ENCODE data around the gene FGF3.

DNA sequence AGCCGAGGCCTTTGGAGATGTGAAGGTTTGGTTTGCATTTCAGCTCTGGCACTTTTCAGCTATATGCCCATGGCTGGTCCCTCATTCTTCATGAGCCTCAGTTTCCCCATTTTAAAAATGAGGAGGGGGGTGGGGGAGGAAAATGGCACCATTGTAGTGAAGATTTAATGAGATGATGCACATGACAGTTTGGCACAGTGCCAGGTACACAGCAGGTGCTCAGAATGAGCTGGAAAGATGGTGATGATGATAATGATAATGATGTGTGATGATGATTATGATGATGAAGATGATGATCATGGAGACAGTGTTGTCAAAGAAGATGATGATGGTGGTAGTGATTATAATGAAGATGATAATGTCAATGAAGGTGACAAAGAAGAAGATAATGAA lies 24.3 kb upstream of the FGF3 start:
- TF ChIP-seq, protein P1, sequence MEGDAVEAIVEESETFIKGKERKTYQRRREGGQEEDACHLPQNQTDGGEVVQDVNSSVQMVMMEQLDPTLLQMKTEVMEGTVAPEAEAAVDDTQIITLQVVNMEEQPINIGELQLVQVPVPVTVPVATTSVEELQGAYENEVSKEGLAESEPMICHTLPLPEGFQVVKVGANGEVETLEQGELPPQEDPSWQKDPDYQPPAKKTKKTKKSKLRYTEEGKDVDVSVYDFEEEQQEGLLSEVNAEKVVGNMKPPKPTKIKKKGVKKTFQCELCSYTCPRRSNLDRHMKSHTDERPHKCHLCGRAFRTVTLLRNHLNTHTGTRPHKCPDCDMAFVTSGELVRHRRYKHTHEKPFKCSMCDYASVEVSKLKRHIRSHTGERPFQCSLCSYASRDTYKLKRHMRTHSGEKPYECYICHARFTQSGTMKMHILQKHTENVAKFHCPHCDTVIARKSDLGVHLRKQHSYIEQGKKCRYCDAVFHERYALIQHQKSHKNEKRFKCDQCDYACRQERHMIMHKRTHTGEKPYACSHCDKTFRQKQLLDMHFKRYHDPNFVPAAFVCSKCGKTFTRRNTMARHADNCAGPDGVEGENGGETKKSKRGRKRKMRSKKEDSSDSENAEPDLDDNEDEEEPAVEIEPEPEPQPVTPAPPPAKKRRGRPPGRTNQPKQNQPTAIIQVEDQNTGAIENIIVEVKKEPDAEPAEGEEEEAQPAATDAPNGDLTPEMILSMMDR (optimal IDR thresholded peaks at IDR 0.05 in 1 of 3, IDR thresholded peaks at IDR 0.05 in 1 of 3, conservative IDR thresholded peaks at IDR 0.05 in 1 of 3; ENCODE audit: extremely low read depth in 1 of 3, insufficient read depth in 2 of 3, low read length in 3 of 3) = no peak
- no peak for TF ChIP-seq EZH2 (IDR thresholded peaks at IDR 0.05; ENCODE audit: low read length)
